GM18861 (cell line): ENCODE data around the gene STX11.
"Not testable (repeated sequence)": the region's sequence is repeated elsewhere in the genome, so short reads cannot be mapped to it uniquely, and the experiment has no call there.

ENCODE experiments used
- ATAC-seq: cut with Tn5 transposase; IDR thresholded peaks from one replicate; pipeline ENCODE4 v1.9.1; 2021; ENCODE audit not compliant: unreplicated experiment

Gene STX11

GRCh38 chr6:144174006-144174405 lies 23.7 kb downstream of the STX11 start:
- no peak for ATAC-seq

DNA sequence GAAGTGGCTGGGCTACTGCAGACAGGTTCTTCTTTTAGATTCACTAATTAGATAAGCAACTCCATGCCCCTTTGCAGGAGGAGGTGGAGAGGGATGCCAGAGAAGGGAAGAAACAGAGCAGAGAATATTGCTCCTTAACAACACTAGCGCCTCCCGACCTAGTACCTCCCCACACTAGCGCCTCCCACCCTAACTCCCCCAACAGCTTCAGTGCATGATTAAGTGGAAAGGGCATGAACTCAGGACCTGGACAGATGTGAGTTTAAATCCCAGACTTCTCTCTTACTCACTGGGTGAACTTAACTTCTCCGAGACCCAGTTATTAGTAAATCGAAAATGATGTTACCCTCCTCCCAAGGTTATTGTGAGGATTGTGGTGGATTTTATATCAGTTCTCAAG lies 25.7 kb downstream of the STX11 start:
- no peak for ATAC-seq

- ATAC-seq, result no peak
Measured at GRCh38 chr6:144177726-144178125, 27.4 kb downstream of the STX11 start.

GRCh38 chr6:144178323-144178722 lies 28.0 kb downstream of the STX11 start:
- ATAC-seq, result no peak

- ATAC-seq, result no peak
Measured at GRCh38 chr6:144179237-144179636, 28.9 kb downstream of the STX11 start.

DNA sequence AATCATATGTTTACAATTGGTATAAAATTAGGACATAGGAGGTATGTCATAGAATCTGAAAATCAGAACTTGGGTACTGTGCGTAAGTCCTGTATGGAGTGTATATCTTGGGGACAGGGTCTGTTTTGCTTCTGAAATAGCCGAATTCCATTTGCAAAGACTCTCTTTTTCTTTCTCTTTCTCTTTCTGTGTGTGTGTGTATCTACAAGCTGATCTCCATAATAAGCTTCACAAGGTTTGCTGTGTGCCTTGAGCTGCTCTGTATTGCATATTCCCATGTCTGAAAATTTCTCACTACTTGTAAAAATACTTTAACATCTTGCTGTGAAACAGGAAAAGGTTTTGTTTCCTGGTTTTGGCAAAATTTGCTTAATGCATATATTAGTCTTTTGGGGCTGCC lies 29.5 kb downstream of the STX11 start:
- ATAC-seq, result no peak

- ATAC-seq, result not testable (repeated sequence)
Measured at GRCh38 chr6:144180354-144180753, 30.0 kb downstream of the STX11 start.

- ATAC-seq, result no peak
Measured at GRCh38 chr6:144181639-144182038, 31.3 kb downstream of the STX11 start.

DNA sequence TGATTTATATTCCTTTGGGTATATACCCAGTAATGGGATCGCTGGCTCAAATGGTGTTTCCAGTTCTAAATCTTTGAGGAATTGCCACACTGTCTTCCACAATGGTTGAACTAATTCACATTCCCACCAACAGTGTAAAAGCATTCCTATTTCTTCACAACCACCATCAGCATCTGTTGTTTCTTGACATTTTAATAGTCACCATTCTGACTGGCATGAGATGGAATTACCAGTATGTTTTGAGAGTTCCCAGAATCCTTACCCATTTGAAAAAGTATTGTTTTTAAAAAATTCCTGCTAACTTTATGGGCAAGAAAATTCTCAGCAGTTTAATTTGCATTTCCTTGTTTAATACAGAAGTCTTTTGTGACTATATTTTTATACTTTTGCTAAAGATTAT lies 33.9 kb downstream of the STX11 start:
- not testable (repeated sequence) for ATAC-seq

GRCh38 chr6:144185133-144185836 lies 35.0 kb downstream of the STX11 start:
- ATAC-seq, result no peak

- ATAC-seq, result no peak
Measured at GRCh38 chr6:144186817-144187625, 36.7 kb downstream of the STX11 start.

GRCh38 chr6:144189351-144189750 lies 39.0 kb downstream of the STX11 start:
- ATAC-seq, result no peak

DNA sequence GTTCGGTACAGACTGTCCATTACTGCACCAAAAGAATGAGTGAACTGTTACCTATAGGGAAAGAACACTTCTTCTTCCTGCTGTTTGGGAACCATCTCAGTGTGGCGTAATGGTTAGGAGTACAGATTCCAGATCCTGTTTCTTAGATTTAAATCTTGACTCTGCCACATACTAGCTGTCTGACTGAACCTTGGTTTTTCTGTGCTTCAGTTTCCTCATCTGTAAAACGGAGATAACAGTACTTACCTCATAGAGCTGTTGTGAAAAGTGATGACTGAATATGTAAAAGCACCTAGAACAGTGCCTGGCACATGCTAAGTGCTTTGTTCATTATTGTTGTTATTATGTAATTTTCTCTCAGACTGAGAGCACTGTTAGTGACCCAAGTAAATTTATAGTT lies 39.8 kb downstream of the STX11 start:
- no peak for ATAC-seq

DNA sequence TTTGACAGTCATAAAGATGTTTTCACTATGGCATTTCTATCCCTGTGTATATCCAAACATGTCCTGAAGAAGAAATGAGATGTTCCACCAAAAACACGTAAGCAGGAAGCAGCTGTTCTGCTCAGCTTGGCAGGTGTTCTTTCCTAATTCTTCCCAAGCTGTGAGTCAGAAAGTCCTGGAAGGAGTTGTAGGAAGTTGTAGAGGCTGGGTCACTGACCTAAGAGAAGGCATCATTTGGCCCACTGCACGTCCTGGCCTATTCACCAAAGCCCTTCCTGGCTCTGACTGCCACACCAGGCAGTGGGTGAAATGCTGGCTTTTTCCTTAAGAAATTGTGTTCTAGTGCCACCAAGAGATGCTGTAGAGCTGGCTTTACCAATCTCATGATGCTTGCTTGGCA lies 40.3 kb downstream of the STX11 start:
- no peak for ATAC-seq

- ATAC-seq, result no peak
Measured at GRCh38 chr6:144193181-144193580, 42.9 kb downstream of the STX11 start.

GRCh38 chr6:144194293-144194810 lies 44.0 kb downstream of the STX11 start:
- ATAC-seq, result no peak

GRCh38 chr6:144195671-144196270 lies 45.5 kb downstream of the STX11 start:
- ATAC-seq, result no peak

DNA sequence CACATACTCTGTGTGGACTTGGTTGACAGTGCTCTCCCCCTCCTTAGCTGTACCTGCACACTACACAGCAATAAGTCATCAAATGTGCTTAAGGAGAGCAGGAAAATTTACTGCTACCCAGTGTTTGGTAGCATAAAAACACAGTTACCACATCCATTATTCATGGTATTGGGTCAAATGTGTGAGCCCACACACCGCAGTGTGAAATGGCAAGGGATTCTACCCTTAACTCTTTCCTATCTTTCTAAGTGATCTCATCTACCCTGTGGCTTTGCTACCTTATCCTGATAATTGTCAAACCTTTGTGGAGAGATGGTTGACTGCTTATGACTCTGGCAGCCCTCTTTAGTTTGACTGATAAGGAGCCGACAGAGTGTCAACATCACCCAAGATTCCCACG lies 47.6 kb downstream of the STX11 start:
- no peak for ATAC-seq

DNA sequence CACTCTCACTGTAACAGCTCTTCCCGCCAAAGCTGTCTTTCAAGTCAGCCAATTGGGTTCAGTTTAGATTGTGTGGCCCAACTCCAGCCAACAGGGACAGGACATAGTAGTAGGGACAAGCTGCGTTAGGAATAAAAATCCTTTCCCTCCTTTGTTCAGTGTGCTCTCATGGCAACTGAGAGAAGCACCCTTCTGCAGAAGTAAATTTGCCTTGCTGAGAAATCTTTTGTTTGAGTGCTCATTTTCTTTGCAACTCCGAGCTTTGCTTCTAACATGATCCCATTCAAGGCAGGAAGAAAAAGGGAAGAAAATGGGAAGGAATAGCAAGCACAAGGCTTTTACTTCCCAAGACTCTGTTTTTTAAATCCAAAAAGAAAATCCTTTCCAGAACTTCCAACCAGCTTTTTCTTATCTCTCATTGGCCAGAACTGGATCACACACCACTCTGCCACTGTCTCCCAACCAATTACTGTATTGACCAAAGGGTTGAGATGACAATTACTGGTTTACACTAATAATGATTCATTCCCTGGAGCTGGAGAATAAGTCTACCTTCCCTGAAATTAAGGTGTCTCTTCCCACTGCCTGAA lies 52.7 kb downstream of the STX11 start:
- no peak for ATAC-seq

- no peak for ATAC-seq
Measured at GRCh38 chr6:144211160-144211559, 60.8 kb downstream of the STX11 start.

DNA sequence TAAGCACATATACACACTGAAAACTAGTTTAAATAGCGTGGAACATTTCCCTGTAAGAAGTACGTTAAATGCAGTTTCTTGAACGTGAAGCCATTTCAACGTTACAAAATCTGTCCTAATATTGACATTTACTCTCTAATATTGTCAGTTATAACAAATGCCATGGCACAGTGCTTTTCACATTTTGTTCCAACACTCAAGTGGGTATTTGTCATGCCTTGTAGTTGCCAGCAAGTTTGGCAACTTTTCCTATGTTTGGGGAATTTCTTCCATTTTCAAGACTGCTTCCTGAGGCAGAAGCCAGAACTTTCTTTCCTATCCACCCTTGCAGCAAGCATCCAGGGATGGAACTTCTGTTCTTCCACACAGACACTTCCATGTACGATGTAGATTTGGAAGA lies 63.0 kb downstream of the STX11 start:
- no peak for ATAC-seq
